ENCODE data around the gene CEACAM21.

DNA sequence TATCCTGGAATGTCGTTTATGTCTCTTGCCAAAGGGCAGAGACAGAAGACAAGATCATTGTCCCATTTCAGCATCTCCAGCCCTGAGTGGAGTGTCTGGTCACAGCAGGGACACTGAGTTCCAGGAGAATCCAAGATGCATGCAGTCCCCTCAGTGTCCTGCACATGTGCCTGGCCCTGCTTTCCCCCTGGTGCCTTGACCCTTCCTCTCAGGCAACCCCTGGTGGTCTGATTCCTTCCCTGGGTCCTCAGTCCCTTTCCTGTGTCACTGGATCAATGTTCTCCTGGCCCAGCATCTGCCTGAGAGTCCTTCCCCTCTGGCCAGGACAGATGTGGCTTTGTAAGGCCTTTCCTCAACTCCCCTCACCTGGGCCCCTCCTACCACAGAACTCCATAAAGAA lies 9.0 kb downstream of the CEACAM21 start:
- TF ChIP-seq CTCF (IDR thresholded peaks at IDR 0.05) (no peak), POLR2A (IDR thresholded peaks at IDR 0.05) (no peak)
